Skeletal muscle satellite cell (primary cell): Measurements from ENCODE around the gene SMOC2.

ENCODE experiments used
- H3K27me3 ChIP-seq: 2 replicates; pipeline ENCODE4 v1.7.0; 2013; ENCODE audit warnings: low read length; ENCODE audit not compliant: control insufficient read depth, insufficient read depth
- H3K36me3 ChIP-seq: 2 replicates; pipeline ENCODE4 v1.7.0; 2013; ENCODE audit warnings: mild to moderate bottlenecking, control low read depth, low read length; ENCODE audit not compliant: insufficient read depth
- H3K4me1 ChIP-seq: 2 replicates; pipeline ENCODE4 v1.7.0; 2013; ENCODE audit warnings: low read length; ENCODE audit not compliant: control insufficient read depth, insufficient read depth
- H3K4me2 ChIP-seq: 2 replicates; pipeline ENCODE4 v1.7.0; 2013; ENCODE audit warnings: mild to moderate bottlenecking, low read length
- H3K4me3 ChIP-seq: 2 replicates; pipeline ENCODE4 v1.7.0; 2013; ENCODE audit warnings: low read length
- H3K9ac ChIP-seq: 2 replicates; pipeline ENCODE4 v1.7.0; 2013; ENCODE audit warnings: mild to moderate bottlenecking, low read depth, low read length, moderate library complexity
- H3K9me3 ChIP-seq: replicated peaks from 2 replicates; pipeline ENCODE4 v1.7.0; 2013; ENCODE audit warnings: mild to moderate bottlenecking, control low read depth, low read length

SMOC2 gene

DNA sequence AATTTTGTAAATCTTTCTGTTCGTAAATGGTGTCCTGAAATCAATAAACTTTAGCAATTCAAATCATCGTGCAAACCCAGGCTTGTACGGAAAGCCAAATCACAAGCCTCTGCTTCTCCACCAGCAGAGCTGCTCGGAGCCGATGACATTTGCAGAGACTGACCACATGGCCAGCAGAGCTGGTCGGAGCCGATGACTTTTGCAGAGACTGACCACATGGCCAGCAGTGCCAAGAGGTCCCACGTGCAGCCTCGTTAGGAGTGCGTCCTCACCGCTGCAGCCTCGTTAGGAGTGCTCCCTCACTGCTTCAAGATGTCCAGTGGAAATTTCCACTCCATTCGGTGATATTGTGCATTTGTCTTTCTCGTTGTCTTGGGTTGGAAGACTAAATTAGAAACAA lies 28.5 kb downstream of the SMOC2 start:
- no peaks in the 10 kb centered on the region for H3K4me1 ChIP-seq
- no peak overlapping the region for H3K9ac ChIP-seq
- H3K27me3 ChIP-seq: no peaks in the 10 kb centered on the region
- H3K4me3 ChIP-seq: no peak overlapping the region
- no peak overlapping the region for H3K4me2 ChIP-seq
- H3K9me3 ChIP-seq: peaks cover 14% of the 10 kb centered on the region
- H3K36me3 ChIP-seq: no peaks in the 10 kb centered on the region

DNA sequence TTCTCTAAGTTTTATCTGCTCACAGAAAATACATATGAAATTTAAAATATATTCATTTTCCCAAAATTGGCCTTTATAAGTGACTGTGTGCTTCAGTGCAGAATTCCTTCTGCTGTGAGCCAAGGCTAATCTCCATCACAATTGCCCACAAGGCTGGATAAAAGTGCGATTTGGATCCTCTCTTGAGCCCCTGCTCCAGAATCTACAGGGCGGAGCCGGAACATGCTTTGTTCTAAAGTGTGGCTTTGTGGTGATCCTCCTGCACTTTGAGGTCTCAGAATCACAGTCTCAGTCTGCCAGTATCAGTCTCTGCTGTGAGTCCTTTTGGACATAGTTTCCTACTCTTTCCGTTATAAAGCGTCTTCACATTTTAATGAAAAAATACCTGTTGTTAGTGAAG lies 28.9 kb downstream of the SMOC2 start:
- H3K36me3 ChIP-seq: no peaks in the 10 kb centered on the region
- no peaks in the 10 kb centered on the region for H3K4me1 ChIP-seq
- H3K9me3 ChIP-seq: peaks cover 15% of the 10 kb centered on the region
- no peaks in the 10 kb centered on the region for H3K27me3 ChIP-seq
- H3K9ac ChIP-seq: no peak overlapping the region
- no peak overlapping the region for H3K4me2 ChIP-seq
- no peak overlapping the region for H3K4me3 ChIP-seq

DNA sequence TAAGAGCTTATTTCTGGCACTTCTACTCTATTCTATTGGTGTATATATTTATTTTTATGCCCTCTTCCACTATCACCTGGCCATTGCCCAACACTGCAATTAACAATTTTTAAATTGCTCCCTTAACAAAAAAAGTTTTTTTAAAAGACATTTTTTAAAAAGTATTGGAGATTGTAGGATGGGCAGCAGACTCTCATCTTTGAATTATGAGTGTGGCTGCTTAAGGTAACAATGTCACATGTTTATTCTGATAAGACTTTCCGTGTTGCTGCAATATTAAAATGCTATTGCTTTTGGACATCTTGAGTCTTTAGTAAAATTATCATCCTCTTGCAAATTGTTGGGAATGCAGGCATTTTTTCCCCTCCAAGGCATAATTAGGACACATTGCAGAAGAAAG lies 31.4 kb downstream of the SMOC2 start:
- Histone ChIP-seq H3K9me3 (peaks cover 22% of the 10 kb centered on the region), H3K4me2 (no peak overlapping the region), H3K36me3 (no peaks in the 10 kb centered on the region), H3K4me1 (no peaks in the 10 kb centered on the region), H3K9ac (no peak overlapping the region), H3K4me3 (no peak overlapping the region), H3K27me3 (no peaks in the 10 kb centered on the region)

DNA sequence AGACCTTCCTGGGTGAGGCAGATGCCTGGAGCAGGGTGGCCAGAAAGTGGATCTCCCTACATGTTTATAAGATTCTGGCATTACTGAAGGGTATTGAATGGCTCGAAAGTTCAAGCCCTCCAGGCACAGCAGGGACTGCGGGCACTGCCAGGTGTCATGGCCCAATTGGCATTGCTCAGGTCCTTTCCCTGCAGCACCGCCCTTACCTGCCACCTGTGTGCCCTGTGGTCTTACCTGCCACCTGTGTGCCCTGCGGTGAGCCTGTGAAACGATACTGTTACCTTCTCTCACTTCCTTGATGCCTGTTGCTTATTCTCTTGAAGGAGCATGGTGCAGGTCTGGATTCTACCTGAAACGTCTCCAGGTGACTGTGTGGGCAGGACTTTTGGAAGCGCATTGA lies 32.2 kb downstream of the SMOC2 start:
- no peaks in the 10 kb centered on the region for H3K27me3 ChIP-seq
- no peak overlapping the region for H3K4me2 ChIP-seq
- no peaks in the 10 kb centered on the region for H3K4me1 ChIP-seq
- H3K9ac ChIP-seq: no peak overlapping the region
- H3K9me3 ChIP-seq: peaks cover 22% of the 10 kb centered on the region
- no peaks in the 10 kb centered on the region for H3K36me3 ChIP-seq
- H3K4me3 ChIP-seq: no peak overlapping the region

DNA sequence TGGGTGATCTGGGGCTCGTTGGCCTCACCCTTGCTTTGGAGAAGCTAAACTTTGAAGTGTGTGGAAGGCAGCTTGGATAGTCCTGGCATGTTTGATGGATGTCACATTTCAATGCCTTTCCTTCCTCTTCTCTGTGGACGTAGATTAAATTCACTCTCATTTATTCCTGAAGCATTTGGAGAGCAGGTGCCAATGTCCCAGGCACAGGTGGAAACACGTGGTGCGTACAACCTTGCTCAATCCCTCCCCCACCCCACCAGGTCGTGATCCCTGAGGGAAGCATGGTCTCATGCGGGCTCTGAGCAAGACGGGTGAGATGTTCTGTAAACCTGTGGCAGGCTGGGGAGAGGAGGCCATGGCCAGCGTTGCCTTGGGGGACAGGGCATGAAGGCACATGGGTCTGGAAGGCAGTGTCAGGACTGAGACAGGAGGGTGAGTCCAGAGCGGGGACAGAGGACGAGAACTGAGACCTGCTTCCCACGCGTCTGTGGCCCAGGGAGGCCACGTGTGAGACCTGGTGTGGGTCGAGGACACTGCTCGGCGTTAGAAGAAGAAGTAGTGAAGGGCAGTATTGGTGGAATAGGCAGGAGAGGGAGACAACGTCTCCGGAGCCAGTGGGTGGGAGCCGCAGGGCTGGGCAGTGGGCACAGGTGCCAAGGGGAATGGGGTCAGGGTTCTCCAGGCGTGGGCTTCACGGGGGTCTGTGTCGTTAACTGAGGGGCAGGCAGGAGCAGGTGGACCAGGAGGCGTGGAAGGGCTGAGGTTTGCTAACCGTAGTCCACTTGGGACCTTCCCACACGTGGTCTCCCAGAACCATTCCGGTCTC lies 34.4 kb downstream of the SMOC2 start:
- H3K4me2 ChIP-seq: no peak overlapping the region
- no peak overlapping the region for H3K4me3 ChIP-seq
- no peaks in the 10 kb centered on the region for H3K4me1 ChIP-seq
- H3K27me3 ChIP-seq: no peaks in the 10 kb centered on the region
- H3K9me3 ChIP-seq: peaks cover 16% of the 10 kb centered on the region
- H3K9ac ChIP-seq: no peak overlapping the region
- no peaks in the 10 kb centered on the region for H3K36me3 ChIP-seq

DNA sequence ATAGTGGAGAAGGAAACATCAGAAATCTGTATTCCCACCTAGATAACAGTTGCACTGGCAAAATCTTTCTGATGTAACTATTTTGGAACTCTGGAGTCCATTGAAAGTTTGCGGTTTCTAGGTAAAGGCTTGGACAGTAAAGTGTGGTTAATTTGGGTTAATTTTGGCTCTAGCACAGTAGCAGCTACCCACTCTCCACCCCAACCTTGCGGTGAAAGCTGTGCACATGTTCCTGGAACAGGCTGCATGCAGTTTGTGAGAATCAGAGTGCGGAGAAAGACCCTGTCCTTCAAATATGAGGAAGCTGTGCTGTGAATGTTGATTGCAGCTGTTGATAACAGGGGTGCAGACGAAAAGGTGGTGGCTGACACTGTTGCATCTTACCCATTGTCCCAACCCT lies 38.4 kb downstream of the SMOC2 start:
- Histone ChIP-seq H3K9me3 (peaks cover 12% of the 10 kb centered on the region), H3K4me1 (no peaks in the 10 kb centered on the region), H3K4me3 (no peak overlapping the region), H3K36me3 (no peaks in the 10 kb centered on the region), H3K9ac (no peak overlapping the region), H3K27me3 (no peaks in the 10 kb centered on the region), H3K4me2 (no peak overlapping the region)

DNA sequence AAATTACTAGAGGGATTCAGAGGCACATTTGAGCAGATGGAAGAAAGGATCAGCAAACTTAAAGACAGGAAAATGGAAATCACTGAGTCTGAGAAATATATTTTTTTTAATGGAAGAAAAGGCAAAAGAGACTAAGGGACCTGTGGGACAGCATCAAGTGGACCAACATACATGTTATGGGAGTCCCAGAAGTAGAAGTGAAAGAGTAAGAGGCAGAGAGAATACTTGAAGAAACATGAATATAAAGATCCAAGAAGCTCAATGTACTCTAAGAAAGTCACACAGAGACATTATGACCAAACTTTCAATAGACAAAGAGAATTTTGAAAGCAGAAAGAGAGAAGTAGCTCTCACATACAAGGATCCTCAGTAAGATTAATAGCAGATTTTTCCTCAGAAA lies 39.5 kb downstream of the SMOC2 start:
- no peaks in the 10 kb centered on the region for H3K36me3 ChIP-seq
- no peak overlapping the region for H3K4me2 ChIP-seq
- no peak overlapping the region for H3K4me3 ChIP-seq
- H3K9ac ChIP-seq: no peak overlapping the region
- peaks cover 5% of the 10 kb centered on the region for H3K9me3 ChIP-seq
- H3K4me1 ChIP-seq: no peaks in the 10 kb centered on the region
- no peaks in the 10 kb centered on the region for H3K27me3 ChIP-seq

DNA sequence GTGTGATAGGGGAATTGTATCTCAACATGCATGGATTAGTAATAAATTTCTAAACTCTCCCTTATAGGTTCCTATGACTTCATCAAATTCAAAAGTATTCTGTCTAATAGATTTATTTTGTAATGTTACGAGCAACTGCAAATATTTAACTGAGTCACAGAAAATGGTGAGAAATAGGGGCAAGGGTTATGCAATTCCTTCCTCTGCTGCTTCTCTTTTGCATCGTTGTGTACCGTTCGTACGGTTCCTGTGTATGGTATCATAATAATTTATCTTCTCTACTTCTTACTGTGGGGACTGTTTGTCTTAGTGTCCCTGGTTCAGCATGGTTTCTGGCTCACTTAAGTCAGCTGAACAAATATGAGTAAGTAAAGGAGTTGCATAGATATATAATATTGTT lies 44.8 kb downstream of the SMOC2 start:
- Histone ChIP-seq H3K9ac (no peak overlapping the region), H3K36me3 (no peaks in the 10 kb centered on the region), H3K4me1 (no peaks in the 10 kb centered on the region), H3K27me3 (no peaks in the 10 kb centered on the region), H3K4me3 (no peak overlapping the region), H3K4me2 (no peak overlapping the region), H3K9me3 (peaks cover 4% of the 10 kb centered on the region)

DNA sequence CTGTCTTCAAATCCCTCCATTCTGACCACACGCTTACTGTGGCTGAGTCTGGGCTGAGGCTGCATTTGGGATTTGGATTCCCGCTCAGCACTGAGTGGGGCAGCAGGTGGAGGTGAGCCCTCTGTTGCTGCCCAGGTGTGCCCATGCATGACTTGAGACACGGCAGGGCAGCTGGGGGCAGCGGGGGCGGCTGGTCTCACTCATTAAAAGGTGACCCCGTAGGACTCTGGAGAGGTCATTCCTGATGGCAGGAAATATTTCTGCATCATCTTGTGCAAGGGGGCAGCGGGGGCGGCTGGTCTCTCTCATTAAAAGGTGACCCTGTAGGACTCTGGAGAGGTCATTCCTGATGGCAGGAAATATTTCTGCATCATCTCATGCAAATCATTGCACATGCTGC lies 49.8 kb downstream of the SMOC2 start:
- Histone ChIP-seq H3K4me2 (no peak overlapping the region), H3K9me3 (peaks cover 4% of the 10 kb centered on the region), H3K9ac (no peak overlapping the region), H3K4me3 (no peak overlapping the region), H3K4me1 (no peaks in the 10 kb centered on the region), H3K27me3 (no peaks in the 10 kb centered on the region), H3K36me3 (no peaks in the 10 kb centered on the region)

DNA sequence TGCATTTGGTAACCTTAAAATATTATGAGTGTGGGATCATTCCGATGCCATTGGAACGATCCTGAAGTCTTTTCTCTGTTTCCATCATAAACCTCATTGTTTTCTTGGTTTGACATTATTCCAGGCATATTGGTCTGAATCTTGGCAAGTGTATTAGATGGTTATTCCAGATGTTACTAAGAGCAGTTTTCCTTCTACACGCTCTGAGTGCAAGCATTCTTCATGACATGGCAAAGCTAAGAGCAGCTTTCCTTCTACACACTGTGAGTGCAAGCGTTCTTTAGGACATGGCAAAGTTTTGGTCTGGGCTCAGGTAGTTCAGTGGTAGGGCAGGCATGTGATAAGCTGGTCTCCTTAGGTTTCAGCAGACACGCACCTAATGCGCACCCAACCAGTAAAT lies 53.0 kb downstream of the SMOC2 start:
- peaks cover 7% of the 10 kb centered on the region for H3K9me3 ChIP-seq
- H3K27me3 ChIP-seq: no peaks in the 10 kb centered on the region
- no peak overlapping the region for H3K4me3 ChIP-seq
- no peaks in the 10 kb centered on the region for H3K4me1 ChIP-seq
- H3K4me2 ChIP-seq: no peak overlapping the region
- no peaks in the 10 kb centered on the region for H3K36me3 ChIP-seq
- no peak overlapping the region for H3K9ac ChIP-seq

DNA sequence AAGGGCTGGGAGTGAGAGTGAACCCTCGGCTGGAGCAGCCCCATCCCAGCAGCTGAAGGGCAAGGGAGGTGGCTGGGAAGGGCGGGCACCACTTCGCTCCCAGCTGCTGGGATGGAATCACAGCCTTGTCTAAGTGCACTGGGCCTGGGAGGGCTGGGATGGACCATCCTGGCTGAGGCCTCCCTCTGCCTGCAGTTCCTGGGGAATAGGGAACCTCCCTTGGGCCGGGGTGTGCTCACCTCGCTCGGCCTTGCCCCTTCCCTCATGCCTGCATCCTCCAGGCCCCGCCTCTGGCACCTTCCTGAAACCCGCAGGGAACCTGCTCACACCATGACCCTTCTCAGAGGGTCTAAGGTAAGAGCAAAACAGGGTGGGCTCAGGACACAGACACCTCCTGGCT lies 53.7 kb downstream of the SMOC2 start:
- Histone ChIP-seq H3K4me3 (no peak overlapping the region), H3K9me3 (peaks cover 7% of the 10 kb centered on the region), H3K27me3 (no peaks in the 10 kb centered on the region), H3K4me1 (no peaks in the 10 kb centered on the region), H3K36me3 (no peaks in the 10 kb centered on the region), H3K4me2 (no peak overlapping the region), H3K9ac (no peak overlapping the region)

DNA sequence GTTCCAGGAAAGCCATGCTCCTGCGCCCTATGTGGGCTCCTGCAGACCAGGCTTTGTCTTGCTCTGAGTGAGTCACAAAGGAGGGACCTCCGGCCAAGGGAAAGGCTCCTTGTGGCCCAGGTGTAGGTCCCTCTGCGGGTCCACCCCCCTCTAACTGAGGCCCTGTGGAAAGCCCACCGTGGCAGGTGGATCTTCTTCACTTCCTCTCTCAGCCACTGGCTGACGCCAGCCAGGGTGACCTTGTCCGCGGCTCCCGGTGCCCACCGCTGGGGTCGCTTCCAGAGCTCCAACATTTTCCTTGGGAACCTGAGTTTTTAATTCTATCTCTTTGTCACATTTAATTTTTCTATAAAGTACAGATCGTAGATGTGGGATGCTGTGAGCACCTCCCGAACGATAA lies 54.1 kb downstream of the SMOC2 start:
- Histone ChIP-seq H3K4me3 (no peak overlapping the region), H3K4me1 (no peaks in the 10 kb centered on the region), H3K27me3 (no peaks in the 10 kb centered on the region), H3K36me3 (no peaks in the 10 kb centered on the region), H3K9me3 (peaks cover 7% of the 10 kb centered on the region), H3K4me2 (no peak overlapping the region), H3K9ac (no peak overlapping the region)
